ENCODE data around the gene SIGLEC15.
"Not testable (repeated sequence)": the region's sequence is repeated elsewhere in the genome, so short reads cannot be mapped to it uniquely, and the experiment has no call there.

The SIGLEC15 gene

GRCh38 chr18:45845410-45845809 lies 19.9 kb downstream of the SIGLEC15 start:
- no peak for DNase-seq

GRCh38 chr18:45847119-45847518 lies 21.6 kb downstream of the SIGLEC15 start:
- DNase-seq = no peak

GRCh38 chr18:45848643-45849042 lies 23.2 kb downstream of the SIGLEC15 start:
- DNase-seq = not testable (repeated sequence)

- no peak for DNase-seq
Observed at GRCh38 chr18:45849529-45849928, 24.1 kb downstream of the SIGLEC15 start.

GRCh38 chr18:45850021-45850420 lies 24.5 kb downstream of the SIGLEC15 start:
- no peak for DNase-seq

- DNase-seq = no peak
Observed at GRCh38 chr18:45851161-45851925, 25.9 kb downstream of the SIGLEC15 start.

GRCh38 chr18:45852631-45853030 lies 27.2 kb downstream of the SIGLEC15 start:
- no peak for DNase-seq

- no peak for DNase-seq
Observed at GRCh38 chr18:45854036-45854586, 28.6 kb downstream of the SIGLEC15 start.

- no peak for DNase-seq
Observed at GRCh38 chr18:45856531-45856930, 31.1 kb downstream of the SIGLEC15 start.

GRCh38 chr18:45859334-45859733 lies 33.9 kb downstream of the SIGLEC15 start:
- no peak for DNase-seq

GRCh38 chr18:45860492-45860891 lies 35.0 kb downstream of the SIGLEC15 start:
- DNase-seq = no peak

GRCh38 chr18:45860971-45861370 lies 35.5 kb downstream of the SIGLEC15 start:
- DNase-seq = no peak

GRCh38 chr18:45861926-45862325 lies 36.5 kb downstream of the SIGLEC15 start:
- DNase-seq = no peak

GRCh38 chr18:45863469-45863868 lies 38.0 kb downstream of the SIGLEC15 start:
- DNase-seq = no peak

- DNase-seq = no peak
Observed at GRCh38 chr18:45864081-45864480, 38.6 kb downstream of the SIGLEC15 start.

GRCh38 chr18:45865466-45865865 lies 40.0 kb downstream of the SIGLEC15 start:
- no peak for DNase-seq

- no peak for DNase-seq
Observed at GRCh38 chr18:45870419-45870818, 44.9 kb downstream of the SIGLEC15 start.

GRCh38 chr18:45871431-45872084 lies 46.1 kb downstream of the SIGLEC15 start:
- DNase-seq = no peak

- DNase-seq = no peak
Observed at GRCh38 chr18:45874491-45875184, 49.2 kb downstream of the SIGLEC15 start.

GRCh38 chr18:45876161-45876560 lies 50.7 kb downstream of the SIGLEC15 start:
- DNase-seq = no peak

GRCh38 chr18:45877403-45877802 lies 51.9 kb downstream of the SIGLEC15 start:
- DNase-seq = no peak

GRCh38 chr18:45879681-45880655 lies 54.5 kb downstream of the SIGLEC15 start:
- peak; percentile 42 for DNase-seq

All from NCI-H1436 (cell line).